ENCODE data around the gene PODN. TPM values are rescaled to one million over a fixed set of nuclear protein-coding genes. Genes with fewer than 3 reads are reported as not detected.

The PODN gene
- total RNA-seq, 2 experiments from 2014 or later, result not detected

- CTCF ChIA-PET, result no interaction called here
- H3K4me3 Mint-ChIP-seq, result no peak overlapping the region
- no peaks in the 10 kb centered on the region for H3K36me3 Mint-ChIP-seq (ENCODE audit: low read depth)
- intact Hi-C loops (cut with micrococcal nuclease), result no loop called here
- no peak for DNase-seq
- no peaks in the 10 kb centered on the region for H3K9me3 Mint-ChIP-seq
- no peak overlapping the region for H3K27ac Mint-ChIP-seq
- H3K27me3 Mint-ChIP-seq (ENCODE audit: low read depth), result no peaks in the 10 kb centered on the region
- H3K4me1 Mint-ChIP-seq (ENCODE audit: low read depth), result peaks cover 25% of the 10 kb centered on the region
Measured at GRCh38 chr1:53108646-53109580, 46.9 kb downstream of the PODN start.

- CTCF ChIA-PET, result no interaction called here
- H3K4me3 Mint-ChIP-seq, result no peak overlapping the region
- DNase-seq, result peak; percentile 30
- H3K4me1 Mint-ChIP-seq (ENCODE audit: low read depth), result peaks cover 25% of the 10 kb centered on the region
- no peaks in the 10 kb centered on the region for H3K36me3 Mint-ChIP-seq (ENCODE audit: low read depth)
- intact Hi-C loops (cut with micrococcal nuclease), result loop anchor here (5.0 kb wide), 1 partner anchor 72 kb away; no protein-coding TSS in a partner anchor
- no peaks in the 10 kb centered on the region for H3K9me3 Mint-ChIP-seq
- no peak overlapping the region for H3K27ac Mint-ChIP-seq
- no peaks in the 10 kb centered on the region for H3K27me3 Mint-ChIP-seq (ENCODE audit: low read depth)
Measured at GRCh38 chr1:53110370-53111072, 48.5 kb downstream of the PODN start.

DNA sequence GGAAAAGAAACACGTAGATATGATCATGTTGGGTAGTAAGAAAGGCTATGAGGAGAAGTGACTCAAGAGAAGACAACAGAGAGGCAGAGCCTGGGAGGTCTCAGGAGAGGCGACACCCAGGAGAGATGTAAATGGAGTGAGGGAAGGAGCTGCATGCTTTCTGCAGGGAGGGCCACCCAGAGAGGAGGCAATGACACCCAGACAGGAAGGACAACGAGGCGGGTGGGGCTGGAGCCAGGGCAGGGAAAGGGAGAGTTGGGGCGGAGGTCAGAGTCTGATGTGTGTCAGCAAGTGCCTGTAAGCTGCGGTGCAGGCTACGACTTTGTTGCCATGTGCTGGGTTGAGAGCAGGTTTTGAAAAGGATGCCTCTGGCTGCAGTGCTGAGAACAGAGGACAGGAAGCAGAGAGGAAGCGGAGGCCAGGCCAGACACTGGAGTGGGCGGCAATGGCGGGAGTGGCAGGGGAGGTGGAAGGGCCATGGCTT, 49.1 kb downstream of the PODN start:
- peak; percentile 15 for DNase-seq
- intact Hi-C loops (cut with micrococcal nuclease), result loop anchor here (5.0 kb wide), 1 partner anchor 71 kb away; no protein-coding TSS in a partner anchor
- Mint-ChIP-seq H3K9me3 (no peaks in the 10 kb centered on the region), H3K27ac (no peak overlapping the region), H3K27me3 (ENCODE audit: low read depth) (no peaks in the 10 kb centered on the region), H3K4me3 (no peak overlapping the region), H3K36me3 (ENCODE audit: low read depth) (no peaks in the 10 kb centered on the region), H3K4me1 (ENCODE audit: low read depth) (peaks cover 25% of the 10 kb centered on the region)
- CTCF ChIA-PET, result no interaction called here

DNA sequence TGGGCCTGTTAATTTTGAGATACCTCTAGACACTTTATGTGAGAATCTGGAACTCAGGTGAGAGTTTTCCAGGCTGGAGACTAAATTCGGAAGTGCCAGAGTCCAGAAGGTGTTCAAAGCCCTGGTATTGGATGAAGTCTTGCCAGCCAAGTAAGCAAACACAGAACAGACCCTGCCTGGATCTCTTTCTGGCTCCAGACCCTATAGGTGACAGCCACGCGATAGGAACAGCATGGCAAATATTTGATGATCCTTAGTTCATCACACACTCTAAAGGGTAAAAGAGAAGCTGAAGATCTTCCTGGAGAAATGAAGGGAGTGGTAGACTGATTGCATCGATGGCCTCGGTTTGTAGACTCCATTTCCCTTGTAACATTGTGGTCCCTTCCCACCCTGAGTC, 49.7 kb downstream of the PODN start:
- CTCF ChIA-PET, result no interaction called here
- no peak for DNase-seq
- Mint-ChIP-seq H3K27ac (no peak overlapping the region), H3K4me1 (ENCODE audit: low read depth) (peaks cover 25% of the 10 kb centered on the region), H3K36me3 (ENCODE audit: low read depth) (no peaks in the 10 kb centered on the region), H3K27me3 (ENCODE audit: low read depth) (no peaks in the 10 kb centered on the region), H3K4me3 (no peak overlapping the region), H3K9me3 (no peaks in the 10 kb centered on the region)
- intact Hi-C loops (cut with micrococcal nuclease), result loop anchor here (5.0 kb wide), 1 partner anchor 71 kb away; no protein-coding TSS in a partner anchor

- intact Hi-C loops (cut with micrococcal nuclease), result loop anchor here (5.0 kb wide), 1 partner anchor 70 kb away; no protein-coding TSS in a partner anchor
- Mint-ChIP-seq H3K4me1 (ENCODE audit: low read depth) (peaks cover 22% of the 10 kb centered on the region), H3K9me3 (no peaks in the 10 kb centered on the region), H3K36me3 (ENCODE audit: low read depth) (no peaks in the 10 kb centered on the region), H3K27ac (no peak overlapping the region), H3K4me3 (no peak overlapping the region), H3K27me3 (ENCODE audit: low read depth) (no peaks in the 10 kb centered on the region)
- DNase-seq, result no peak
- CTCF ChIA-PET, result no interaction called here
Measured at GRCh38 chr1:53112271-53112774, 50.3 kb downstream of the PODN start.

DNA sequence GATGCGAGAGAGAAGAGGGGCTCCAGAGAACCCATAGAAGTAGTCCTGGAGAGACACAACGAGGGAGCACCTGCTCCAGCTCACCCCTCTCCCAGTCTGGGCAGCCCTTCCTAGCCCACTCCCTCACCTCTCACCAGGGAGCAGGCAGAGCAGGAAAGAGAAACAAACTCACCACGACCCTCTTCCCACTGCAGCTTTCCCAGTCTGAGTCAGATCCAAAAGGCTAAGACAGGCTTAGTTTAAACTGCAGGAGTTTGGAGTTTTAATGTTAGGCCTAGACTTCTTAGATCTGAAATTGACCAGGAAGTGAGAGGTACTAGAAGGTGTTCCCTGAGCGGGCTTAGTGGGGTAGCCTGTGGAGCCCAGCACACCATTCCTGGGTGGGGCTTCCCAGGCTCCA, 50.8 kb downstream of the PODN start:
- CTCF ChIA-PET, result interaction anchor here (0.6 kb wide), 1 partner anchor 41 kb away, joined by 3 read pairs; no protein-coding TSS in a partner anchor

DNA sequence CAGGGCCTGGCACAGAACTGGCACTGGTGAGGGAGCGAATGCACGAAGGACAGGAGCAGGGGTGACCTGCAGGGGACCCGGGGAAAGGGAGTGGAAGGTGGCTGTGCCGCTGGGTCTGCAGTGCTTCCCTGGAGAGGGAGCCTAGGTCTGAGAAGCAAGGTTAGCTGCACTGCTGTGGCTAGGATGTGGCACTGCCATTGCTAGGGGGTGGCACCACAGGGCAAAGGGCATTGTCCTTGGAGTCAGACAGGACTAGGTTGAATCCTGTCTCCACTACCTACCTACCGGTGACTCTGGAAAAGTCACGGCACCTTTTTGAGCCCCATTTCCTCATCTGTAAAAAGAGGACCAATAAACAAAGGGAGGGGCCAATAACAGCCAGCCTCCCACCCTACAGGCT, 52.1 kb downstream of the PODN start:
- no peak overlapping the region for H3K4me3 Mint-ChIP-seq
- peaks cover 15% of the 10 kb centered on the region for H3K4me1 Mint-ChIP-seq (ENCODE audit: low read depth)
- no peak overlapping the region for H3K27ac Mint-ChIP-seq
- no peak for DNase-seq
- intact Hi-C loops (cut with micrococcal nuclease), result loop anchor here (5.0 kb wide), 1 partner anchor 68 kb away; no protein-coding TSS in a partner anchor
- no peaks in the 10 kb centered on the region for H3K27me3 Mint-ChIP-seq (ENCODE audit: low read depth)
- H3K9me3 Mint-ChIP-seq, result no peaks in the 10 kb centered on the region
- CTCF ChIA-PET, result no interaction called here
- no peaks in the 10 kb centered on the region for H3K36me3 Mint-ChIP-seq (ENCODE audit: low read depth)

More for the DNA sequence above, 50.8 kb downstream of the PODN start:
- Mint-ChIP-seq H3K4me1 (ENCODE audit: low read depth) (peaks cover 19% of the 10 kb centered on the region), H3K27ac (no peak overlapping the region), H3K36me3 (ENCODE audit: low read depth) (no peaks in the 10 kb centered on the region), H3K4me3 (no peak overlapping the region), H3K9me3 (no peaks in the 10 kb centered on the region), H3K27me3 (ENCODE audit: low read depth) (no peaks in the 10 kb centered on the region)
- intact Hi-C loops (cut with micrococcal nuclease), result loop anchor here (5.0 kb wide), 1 partner anchor 69 kb away; no protein-coding TSS in a partner anchor
- no peak for DNase-seq

GRCh38 chr1:53114581-53115400, 52.8 kb downstream of the PODN start:
- Mint-ChIP-seq H3K4me1 (ENCODE audit: low read depth) (peaks cover 13% of the 10 kb centered on the region), H3K27me3 (ENCODE audit: low read depth) (peaks cover 2% of the 10 kb centered on the region), H3K27ac (no peak overlapping the region), H3K4me3 (no peak overlapping the region), H3K9me3 (no peaks in the 10 kb centered on the region), H3K36me3 (ENCODE audit: low read depth) (no peaks in the 10 kb centered on the region)
- CTCF ChIA-PET, result no interaction called here
- intact Hi-C loops (cut with micrococcal nuclease), result loop anchor here (5.0 kb wide), 1 partner anchor 68 kb away; no protein-coding TSS in a partner anchor
- DNase-seq, result no peak

DNA sequence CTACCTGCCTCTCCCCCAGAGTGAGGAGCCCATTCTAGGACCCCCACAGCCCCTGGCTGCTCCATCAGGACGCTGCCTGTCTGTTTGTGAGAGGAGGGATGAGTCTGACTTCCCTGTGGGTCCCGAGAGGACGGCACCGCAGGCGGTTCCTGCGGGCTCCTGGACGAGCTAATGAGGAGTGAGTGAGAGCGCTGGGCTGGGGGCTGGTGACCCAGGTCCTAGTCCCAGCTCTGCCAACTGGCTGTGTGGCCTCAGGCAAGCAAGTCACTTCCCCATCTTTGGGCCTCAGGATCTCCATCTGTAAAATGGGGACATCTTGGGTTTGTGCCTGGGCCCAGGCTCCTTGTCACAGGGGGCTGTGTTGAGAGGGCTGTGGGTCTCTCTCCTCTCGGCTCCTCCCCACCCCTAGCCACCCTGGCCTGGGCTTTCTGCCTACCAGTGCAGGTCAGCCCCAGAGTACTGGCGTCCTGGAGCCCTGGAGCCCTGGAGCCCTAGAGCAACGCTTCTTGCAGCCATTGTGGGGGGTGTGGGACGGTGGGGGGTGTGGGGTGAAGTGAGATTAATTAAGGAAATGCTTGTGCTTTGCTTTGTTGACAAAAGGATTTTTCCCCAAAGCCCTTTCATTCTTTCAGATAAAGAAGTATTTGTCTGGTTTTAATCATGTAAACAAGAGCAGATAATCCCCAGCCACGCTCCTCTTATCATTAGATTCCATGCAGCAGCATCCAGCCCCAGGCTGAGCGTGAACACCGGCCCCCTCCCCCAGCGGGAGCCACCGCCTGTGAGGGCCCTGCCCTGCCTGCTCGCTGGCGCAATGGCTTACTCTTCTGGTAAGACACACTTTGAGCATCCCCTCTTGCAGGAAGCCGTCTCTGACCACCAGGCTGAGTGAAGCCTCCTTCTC, 53.6 kb downstream of the PODN start:
- Mint-ChIP-seq H3K27ac (no peak overlapping the region), H3K9me3 (no peaks in the 10 kb centered on the region), H3K27me3 (ENCODE audit: low read depth) (peaks cover 2% of the 10 kb centered on the region), H3K36me3 (ENCODE audit: low read depth) (no peaks in the 10 kb centered on the region), H3K4me3 (no peak overlapping the region), H3K4me1 (ENCODE audit: low read depth) (peaks cover 8% of the 10 kb centered on the region)
- no peak for DNase-seq
- intact Hi-C loops (cut with micrococcal nuclease), result no loop called here
- CTCF ChIA-PET, result no interaction called here

DNA sequence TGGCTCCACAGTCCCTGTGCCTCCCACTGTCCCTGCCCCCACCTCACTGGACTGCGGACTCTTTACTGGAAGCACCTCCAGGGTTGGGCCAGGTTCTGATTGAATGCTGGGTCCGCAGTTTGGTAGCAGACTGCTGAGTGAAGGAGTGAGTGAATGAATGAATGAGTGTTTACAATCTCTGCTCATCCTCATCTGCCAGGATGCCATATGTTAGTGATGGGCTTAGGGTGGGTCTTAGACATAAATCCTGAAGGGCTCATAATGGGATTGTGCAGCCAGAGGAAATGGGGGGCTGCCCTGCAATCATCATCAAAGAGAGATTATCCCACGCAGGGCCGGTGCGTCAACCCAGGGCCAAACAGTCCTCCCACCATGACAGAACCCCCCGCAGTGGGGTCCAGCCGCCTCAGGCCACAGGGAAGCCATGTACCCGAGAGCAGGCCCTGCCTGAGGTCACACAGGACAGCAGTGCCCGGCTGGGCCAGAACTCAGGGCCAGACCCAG, 54.3 kb downstream of the PODN start:
- peaks cover 2% of the 10 kb centered on the region for H3K27me3 Mint-ChIP-seq (ENCODE audit: low read depth)
- no peak overlapping the region for H3K27ac Mint-ChIP-seq
- no peak for DNase-seq
- CTCF ChIA-PET, result no interaction called here
- H3K9me3 Mint-ChIP-seq, result no peaks in the 10 kb centered on the region
- intact Hi-C loops (cut with micrococcal nuclease), result no loop called here
- H3K4me1 Mint-ChIP-seq (ENCODE audit: low read depth), result peaks cover 3% of the 10 kb centered on the region
- H3K36me3 Mint-ChIP-seq (ENCODE audit: low read depth), result no peaks in the 10 kb centered on the region
- no peak overlapping the region for H3K4me3 Mint-ChIP-seq
